HEK293T (cell line): ENCODE results near the gene ANP32A.
"Not testable (repeated sequence)": the region's sequence is repeated elsewhere in the genome, so short reads cannot be mapped to it uniquely, and the experiment has no call there.

Source experiments
- CTCF ChIA-PET: fragments of 350-600 bp; formaldehyde crosslinking; extraction: SDS; loops from one replicate; lab custom pipeline; 2021; ENCODE audit warnings: antibody characterized with exemption, inconsistent platforms; lab: Yijun Ruan, JAX
- POLR2A ChIA-PET: fragments of 350-600 bp; formaldehyde crosslinking; extraction: SDS; loops from one replicate; lab custom pipeline; 2020; ENCODE audit warnings: antibody characterized with exemption, inconsistent platforms; lab: Yijun Ruan, JAX
- DNase-seq: peaks from one replicate; pipeline ENCODE4 v3.0.0; 2012; ENCODE audit warnings: mixed read lengths; ENCODE audit errors: extremely low spot score
- ARNT ChIP-seq: fragments of 450-650 bp; IDR thresholded peaks from 2 replicates; pipeline ENCODE4 v1.6.1; 2017; ENCODE audit warnings: mild to moderate bottlenecking
- BHLHE40 ChIP-seq: fragments of 450-650 bp; IDR thresholded peaks from 2 replicates; pipeline ENCODE4 v1.6.1; 2016; ENCODE audit warnings: mild to moderate bottlenecking, moderate library complexity, borderline replicate concordance
- CTBP1 ChIP-seq: fragments of 450-650 bp; IDR thresholded peaks from 2 replicates; pipeline ENCODE4 v1.6.1; 2016; ENCODE audit warnings: borderline replicate concordance
- ELF4 ChIP-seq: fragments of 450-650 bp; IDR thresholded peaks from 2 replicates; pipeline ENCODE4 v1.6.1; 2017; ENCODE audit warnings: antibody characterized with exemption
- FOXA1 ChIP-seq: fragments of 450-650 bp; IDR thresholded peaks from 2 replicates; pipeline ENCODE4 v1.6.1; 2016; ENCODE audit warnings: mild to moderate bottlenecking
- FOXK2 ChIP-seq: fragments of 450-650 bp; IDR thresholded peaks from 2 replicates; pipeline ENCODE4 v1.6.1; 2016; ENCODE audit warnings: mild to moderate bottlenecking
- FOXM1 ChIP-seq: fragments of 450-650 bp; IDR thresholded peaks from 2 replicates; pipeline ENCODE4 v1.6.1; 2017; ENCODE audit warnings: mild to moderate bottlenecking, borderline replicate concordance
- HDGF ChIP-seq: fragments of 450-650 bp; IDR thresholded peaks from 2 replicates; pipeline ENCODE4 v1.6.1; 2017; ENCODE audit warnings: antibody characterized with exemption, borderline replicate concordance
- L3MBTL2 ChIP-seq: fragments of 450-650 bp; conservative IDR thresholded peaks from 2 replicates; pipeline ENCODE4 v1.6.1; 2016; ENCODE audit warnings: mild to moderate bottlenecking
- LEF1 ChIP-seq: fragments of 450-650 bp; IDR thresholded peaks from 2 replicates; pipeline ENCODE4 v1.6.1; 2017; ENCODE audit warnings: mild to moderate bottlenecking, borderline replicate concordance
- NFRKB ChIP-seq: fragments of 450-650 bp; IDR thresholded peaks from 2 replicates; pipeline ENCODE4 v1.6.1; 2016; ENCODE audit warnings: mild to moderate bottlenecking, moderate library complexity
- SP1 ChIP-seq: fragments of 450-650 bp; IDR thresholded peaks from 2 replicates; pipeline ENCODE4 v1.6.1; 2017
- SUZ12 ChIP-seq: fragments of 450-650 bp; IDR thresholded peaks from 2 replicates; pipeline ENCODE4 v1.6.1; 2016; ENCODE audit warnings: mild to moderate bottlenecking
- TARDBP ChIP-seq: fragments of 450-650 bp; IDR thresholded peaks from 2 replicates; pipeline ENCODE4 v1.6.1; 2016
- ZNF384 ChIP-seq: fragments of 450-650 bp; IDR thresholded peaks from 2 replicates; pipeline ENCODE4 v1.6.1; 2016
- TF ChIP-seq, protein P1 (sequence below): fragments of 450-650 bp; IDR thresholded peaks from 2 replicates; pipeline ENCODE4 v1.6.1; 2016

Gene ANP32A

DNA sequence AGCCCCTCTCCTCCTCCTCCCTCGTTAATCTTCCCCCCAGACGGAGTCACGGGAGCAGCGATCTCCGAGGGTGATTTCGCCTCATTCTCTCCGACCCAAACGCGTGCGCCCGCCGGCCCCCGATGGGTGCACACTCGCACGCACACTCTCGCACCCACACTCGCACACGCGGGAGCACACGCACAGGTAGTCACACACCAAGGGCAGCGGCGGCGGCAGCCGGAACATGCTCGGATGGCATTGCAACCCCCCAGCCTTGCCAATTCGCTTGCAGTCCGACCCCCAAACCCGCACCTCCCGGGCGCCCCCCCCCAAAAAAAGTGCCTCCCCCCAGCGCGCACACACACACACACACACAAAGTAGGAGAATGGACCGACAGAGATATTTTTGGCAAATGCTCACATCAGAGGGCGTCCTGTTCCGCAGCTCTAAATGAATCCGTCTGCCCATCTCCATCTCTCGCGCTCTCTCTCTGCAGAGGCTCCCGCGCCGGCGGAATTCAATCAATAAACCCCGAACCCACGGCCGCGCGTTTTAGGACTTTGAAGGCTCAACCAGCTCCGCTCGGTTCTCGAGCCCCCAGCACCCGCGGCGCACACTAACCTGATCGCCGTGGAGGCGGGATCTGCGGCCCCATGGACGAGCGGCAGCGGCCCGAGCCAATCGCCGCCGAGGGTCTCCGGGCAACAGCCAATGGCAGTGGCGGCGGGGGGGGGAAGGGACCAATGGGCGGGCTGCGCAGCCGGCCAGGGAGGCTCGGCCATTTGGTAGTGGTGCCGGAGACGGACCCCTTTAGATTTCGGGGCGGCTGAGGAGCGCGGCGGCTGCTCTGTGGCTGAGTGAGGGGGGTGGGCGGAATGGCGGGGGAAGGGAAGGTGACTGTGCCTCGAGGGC is at the start of gene ANP32A:
ANP32A (minus strand) TSS at position 601 of the 895 bp plus-strand sequence; CDS start at position 457, 144 bp downstream.
- TF ChIP-seq FOXM1 (peak; percentile 46), SUZ12 (no peak), NFRKB (no peak), FOXA1 (no peak), ZNF384 (no peak), HDGF (no peak), L3MBTL2 (no peak; the same call in 1 of the 2 replicates), BHLHE40 (no peak), LEF1 (no peak), ARNT (no peak), TARDBP (no peak), FOXK2 (no peak)
- TF ChIP-seq, protein P1, sequence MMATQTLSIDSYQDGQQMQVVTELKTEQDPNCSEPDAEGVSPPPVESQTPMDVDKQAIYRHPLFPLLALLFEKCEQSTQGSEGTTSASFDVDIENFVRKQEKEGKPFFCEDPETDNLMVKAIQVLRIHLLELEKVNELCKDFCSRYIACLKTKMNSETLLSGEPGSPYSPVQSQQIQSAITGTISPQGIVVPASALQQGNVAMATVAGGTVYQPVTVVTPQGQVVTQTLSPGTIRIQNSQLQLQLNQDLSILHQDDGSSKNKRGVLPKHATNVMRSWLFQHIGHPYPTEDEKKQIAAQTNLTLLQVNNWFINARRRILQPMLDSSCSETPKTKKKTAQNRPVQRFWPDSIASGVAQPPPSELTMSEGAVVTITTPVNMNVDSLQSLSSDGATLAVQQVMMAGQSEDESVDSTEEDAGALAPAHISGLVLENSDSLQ = peak; percentile 99
- ChIA-PET POLR2A (interaction anchor here (0.6 to 1.0 kb wide), 7 partner anchors 8 to 105 kb away, joined by 3 to 7 read pairs (median 4); no protein-coding TSS in a partner anchor), CTCF (no interaction called here)
- peak; percentile 98 for DNase-seq

DNA sequence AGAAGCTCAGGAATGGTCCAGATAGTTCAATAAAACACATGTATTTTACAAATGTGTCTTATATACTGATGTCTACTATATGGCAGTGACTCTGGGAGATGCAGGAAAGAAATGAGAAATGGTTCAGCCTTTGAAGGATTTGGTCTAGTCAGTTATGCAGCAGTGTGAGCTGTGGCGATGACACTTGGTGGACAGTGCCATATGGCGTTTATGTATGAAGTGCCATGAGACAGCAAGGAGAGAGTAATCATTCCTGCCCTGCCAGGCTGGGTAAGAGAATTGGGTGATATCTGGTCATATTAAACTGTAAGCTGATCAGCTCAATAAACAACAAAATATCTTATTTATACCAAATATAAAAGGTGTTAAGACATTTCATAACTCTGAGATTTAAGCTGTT is 47.6 kb upstream of the ANP32A start:
- CTCF ChIA-PET = no interaction called here
- POLR2A ChIA-PET = no interaction called here
- DNase-seq = no peak
- TF ChIP-seq BHLHE40 (no peak), ARNT (no peak), SP1 (no peak), SUZ12 (no peak), L3MBTL2 (no peak), FOXM1 (no peak), TARDBP (no peak), FOXA1 (no peak), ELF4 (no peak), CTBP1 (no peak), ZNF384 (no peak), LEF1 (no peak)
- TF ChIP-seq, protein P1 = no peak

DNA sequence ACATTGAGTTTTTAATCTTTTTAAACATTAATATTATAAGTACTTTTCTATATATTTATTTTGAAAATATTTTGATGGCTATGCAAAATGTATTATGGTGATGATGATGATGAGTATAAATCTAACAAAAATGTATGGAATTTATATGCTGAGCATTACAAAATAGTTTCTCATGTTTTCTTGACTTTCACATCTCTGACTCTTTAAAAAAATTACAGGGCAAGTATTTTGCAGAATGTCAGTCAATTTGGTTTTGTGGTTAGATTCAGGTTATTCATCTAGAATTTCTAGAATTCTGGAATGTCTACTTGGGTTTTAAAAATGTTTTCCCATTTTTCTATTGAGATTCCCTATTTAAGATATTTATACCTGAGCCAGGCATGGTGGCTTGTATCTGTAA is 41.7 kb upstream of the ANP32A start:
- CTCF ChIA-PET = no interaction called here
- DNase-seq = no peak
- POLR2A ChIA-PET = no interaction called here
- TF ChIP-seq HDGF (no peak), L3MBTL2 (no peak), FOXA1 (no peak), CTBP1 (no peak), FOXK2 (no peak), ZNF384 (no peak), ELF4 (no peak), NFRKB (no peak), SP1 (no peak), ARNT (no peak), BHLHE40 (no peak), TARDBP (no peak)
- TF ChIP-seq, protein P1 = no peak

DNA sequence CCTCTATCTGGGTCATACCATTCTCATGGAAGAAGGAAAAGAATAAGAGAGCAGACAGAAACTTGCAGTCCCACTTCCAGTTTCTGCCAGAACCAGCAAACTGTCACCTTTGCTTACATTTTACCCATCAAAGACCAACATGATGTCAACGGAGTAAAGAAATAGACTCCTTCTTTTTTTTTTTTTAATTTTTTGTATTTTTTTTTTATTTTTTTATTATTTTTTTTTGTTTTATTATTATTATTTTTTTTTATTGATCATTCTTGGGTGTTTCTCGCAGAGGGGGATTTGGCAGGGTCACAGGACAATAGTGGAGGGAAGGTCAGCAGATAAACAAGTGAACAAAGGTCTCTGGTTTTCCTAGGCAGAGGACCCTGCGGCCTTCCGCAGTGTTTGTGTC is 38.0 kb upstream of the ANP32A start:
- DNase-seq, POLR2A ChIA-PET, CTCF ChIA-PET: not testable (repeated sequence)

DNA sequence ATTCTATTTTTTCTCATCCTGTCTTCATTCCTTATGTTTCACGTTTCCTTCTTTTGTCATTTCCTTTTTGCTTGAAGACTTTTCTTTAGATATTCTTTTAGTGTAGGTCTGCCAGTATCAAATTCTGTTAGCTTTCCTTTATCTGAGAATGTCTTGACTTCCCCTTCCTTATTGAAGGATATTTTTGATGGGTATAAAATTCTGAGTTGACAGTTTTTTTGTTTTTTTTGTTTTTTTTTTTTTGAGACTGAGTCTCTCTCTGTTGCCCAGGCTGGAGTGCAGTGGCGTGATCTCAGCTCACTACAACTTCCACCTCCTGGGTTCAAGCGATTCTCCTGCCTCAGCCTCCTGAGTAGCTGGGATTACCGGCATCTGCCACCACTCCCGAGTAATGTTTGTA is 36.7 kb upstream of the ANP32A start:
- POLR2A ChIA-PET, CTCF ChIA-PET, DNase-seq: not testable (repeated sequence)

DNA sequence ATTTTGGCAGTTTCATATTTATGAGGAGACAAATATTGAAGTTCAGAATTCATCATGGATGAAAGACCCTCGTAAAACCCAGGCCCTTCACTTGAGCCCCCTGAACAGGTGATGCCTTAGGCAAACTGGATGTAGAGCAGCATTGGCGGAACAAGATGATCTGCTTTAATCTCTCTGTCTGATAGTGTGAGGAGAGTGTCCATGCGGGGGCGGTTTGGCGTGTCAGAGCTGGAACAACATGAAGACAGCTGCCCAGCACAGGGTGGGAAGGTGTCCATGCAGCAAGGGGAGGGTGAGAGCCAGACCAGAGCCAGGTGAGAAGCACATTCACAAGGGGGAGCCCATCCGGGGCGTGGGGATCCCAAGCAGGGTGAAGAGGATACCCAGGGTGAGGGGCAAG is 31.8 kb upstream of the ANP32A start:
- TF ChIP-seq BHLHE40 (no peak), TARDBP (no peak), ZNF384 (no peak), NFRKB (no peak), FOXK2 (no peak), CTBP1 (no peak), LEF1 (no peak), SP1 (no peak)
- no peak for DNase-seq
- ChIA-PET CTCF (interaction anchor here (0.6 to 2.0 kb wide), 3 partner anchors 23 to 178 kb away, joined by 3 to 5 read pairs (median 3); no protein-coding TSS in a partner anchor), POLR2A (interaction anchor here (1.3 to 1.4 kb wide), 2 partner anchors 8 to 575 kb away, joined by 4 read pairs; partner anchors contain the start of gene FEM1B)
